NCI-H226 (cell line): Measurements from ENCODE around the gene LUC7L2.
A peak's percentile ranks its signal among the peaks of the same experiment; 100 is the strongest.
"Not testable (repeated sequence)": the region's sequence is repeated elsewhere in the genome, so short reads cannot be mapped to it uniquely, and the experiment has no call there.

Experiments used
- DNase-seq: peaks from one replicate; pipeline ENCODE4 v3.0.0-alpha.2; 2015

Gene LUC7L2

DNA sequence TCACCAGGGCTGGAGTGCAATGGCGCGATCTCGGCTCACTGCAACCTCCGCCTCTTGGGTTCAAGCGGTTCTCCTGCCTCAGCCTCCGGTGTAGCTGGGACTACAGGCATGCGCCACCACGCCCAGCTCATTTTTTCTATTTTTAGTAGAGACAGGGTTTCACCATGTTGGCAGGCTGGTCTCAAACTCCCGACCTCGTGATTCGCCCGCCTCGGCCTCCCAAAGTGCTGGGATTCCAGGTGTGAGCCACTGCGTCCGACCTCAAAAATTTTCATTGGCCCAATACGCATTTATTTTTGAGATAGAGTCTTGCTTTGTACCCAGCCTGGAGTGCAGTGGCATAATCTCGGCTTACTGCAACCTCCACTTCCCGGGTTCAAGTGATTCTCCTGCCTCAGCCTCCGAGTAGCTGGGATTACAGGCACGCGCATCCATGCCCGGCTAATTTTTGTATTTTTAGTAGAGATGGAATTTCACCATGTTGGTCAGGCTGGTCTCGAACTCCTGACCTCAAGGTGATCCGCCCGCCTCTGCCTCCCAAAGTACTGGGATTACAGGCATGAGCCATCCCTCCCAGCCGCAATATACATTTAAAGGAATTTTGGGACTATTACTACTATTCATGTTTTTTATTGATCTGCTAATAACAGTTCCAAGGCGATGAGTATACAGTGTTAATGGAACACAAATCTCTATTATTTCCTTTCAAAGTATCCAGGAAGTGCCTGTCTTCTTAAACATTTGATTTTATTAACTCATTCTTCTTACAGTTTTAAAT is 1.8 kb upstream of the LUC7L2 start:
- DNase-seq: not testable (repeated sequence)

- DNase-seq: no peak
Observed at GRCh38 chr7:139358541-139359365, 941 bp upstream of the LUC7L2 start.

GRCh38 chr7:139360210-139360947 is 685 bp downstream of the LUC7L2 start:
- peak; percentile 93 for DNase-seq

DNA sequence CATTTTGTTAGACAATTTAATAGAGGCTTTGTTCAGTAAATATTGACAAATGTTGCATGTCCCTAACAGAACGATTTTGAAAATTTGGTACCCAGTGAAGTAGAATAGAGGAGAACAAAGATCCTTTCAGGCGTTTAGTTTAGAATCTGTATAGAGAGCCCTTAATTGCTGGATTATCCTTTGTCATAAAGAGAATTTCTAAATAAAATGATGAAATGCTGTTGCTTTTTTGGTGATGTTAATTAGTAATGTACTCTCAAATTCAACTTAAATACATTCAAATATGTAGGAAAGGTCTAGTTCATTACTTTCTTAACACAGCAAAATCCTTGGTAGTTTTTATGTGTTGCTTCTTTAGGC is 1.2 kb downstream of the LUC7L2 start:
- DNase-seq: no peak

GRCh38 chr7:139361523-139361922 is 1.8 kb downstream of the LUC7L2 start:
- no peak for DNase-seq

DNA sequence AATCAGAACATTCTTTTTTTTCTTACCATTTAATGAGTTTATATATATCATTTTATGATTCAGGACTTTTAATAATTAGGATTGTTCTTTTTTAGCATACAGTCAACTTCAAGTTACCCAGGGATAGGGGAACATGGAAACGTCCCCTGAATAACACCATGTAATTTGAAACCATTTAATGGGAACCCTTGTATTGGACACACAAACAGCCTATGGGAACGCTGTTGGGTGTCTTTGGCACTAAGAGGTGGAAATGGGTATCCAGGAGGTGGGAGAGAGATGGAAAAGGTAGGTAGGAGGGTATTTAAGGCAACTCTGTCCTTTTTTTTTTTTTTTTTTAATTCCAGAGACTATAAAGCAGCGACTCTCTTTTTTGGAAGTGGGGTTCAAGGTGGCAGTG is 2.6 kb downstream of the LUC7L2 start:
- no peak for DNase-seq

DNA sequence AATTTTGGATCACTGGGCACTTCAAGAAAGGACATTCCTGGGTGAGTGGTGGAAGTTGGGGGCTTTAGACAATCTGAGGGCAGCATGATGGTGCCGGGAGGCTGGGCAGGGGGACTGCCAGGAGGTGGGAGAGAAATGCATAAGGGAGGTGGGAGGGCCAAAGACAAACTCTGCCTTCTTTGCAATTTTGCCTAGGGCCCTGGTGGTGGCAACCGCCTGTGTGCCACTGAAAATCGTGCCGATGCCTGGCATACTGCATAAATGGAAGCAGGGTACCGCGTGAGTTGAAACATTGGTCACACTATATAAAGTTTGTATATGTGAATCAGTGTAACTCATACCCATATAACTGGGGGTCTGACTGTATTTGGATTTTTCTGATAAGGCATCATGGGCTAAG is 3.3 kb downstream of the LUC7L2 start:
- DNase-seq: no peak

- DNase-seq: no peak
Observed at GRCh38 chr7:139365336-139365735, 5.6 kb downstream of the LUC7L2 start.

GRCh38 chr7:139366400-139366799 is 6.7 kb downstream of the LUC7L2 start:
- DNase-seq: no peak

- no peak for DNase-seq
Observed at GRCh38 chr7:139367438-139368155, 7.9 kb downstream of the LUC7L2 start.

DNA sequence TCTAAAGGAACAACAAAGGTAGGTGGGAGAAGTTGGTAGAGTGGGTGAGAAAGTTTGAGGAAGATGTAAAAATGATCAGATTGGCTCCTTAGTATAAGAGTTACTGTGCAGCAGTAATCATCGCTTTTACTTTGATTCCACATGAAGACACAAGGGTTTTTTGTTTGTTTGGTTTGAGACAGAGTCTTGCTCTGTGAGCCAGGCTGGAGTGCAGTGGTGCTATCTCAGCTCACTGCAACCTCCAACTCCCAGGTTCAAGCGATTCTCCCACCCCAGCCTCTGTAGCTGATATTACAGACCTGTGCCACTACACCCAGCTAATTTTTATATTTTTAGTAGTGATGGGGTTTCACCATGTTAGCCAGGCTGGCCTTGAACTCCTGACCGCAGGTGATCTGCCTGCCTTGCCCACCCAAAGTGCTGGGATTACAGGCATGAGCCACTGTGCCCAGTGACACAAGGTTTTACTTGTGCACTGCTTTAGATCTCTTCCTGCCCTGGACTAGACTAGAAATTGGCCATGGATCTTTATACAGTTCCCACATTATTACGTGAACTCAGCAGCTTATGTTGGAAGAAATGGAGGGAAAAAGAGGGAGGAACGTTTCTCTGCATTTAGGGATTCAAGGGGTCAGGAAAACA is 10.7 kb downstream of the LUC7L2 start:
- DNase-seq: no peak

DNA sequence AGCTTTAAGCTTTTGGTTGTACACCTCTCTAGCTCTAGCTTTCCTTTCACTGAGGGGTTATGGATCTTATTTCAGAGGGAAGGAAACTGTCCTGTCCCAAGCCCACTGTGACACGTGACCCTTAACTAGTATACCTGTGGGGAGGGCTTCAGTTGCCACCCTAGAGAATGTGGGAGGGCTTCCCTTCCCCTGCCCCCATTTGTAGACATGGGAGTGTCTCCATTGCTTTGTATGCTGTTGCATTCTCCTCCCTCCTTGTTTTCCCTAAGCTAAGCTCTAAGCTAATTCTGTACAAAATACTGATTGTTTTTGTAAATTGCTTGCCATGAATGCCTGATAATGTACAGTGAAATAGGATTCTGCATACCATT is 11.2 kb downstream of the LUC7L2 start:
- DNase-seq: no peak

GRCh38 chr7:139374246-139374645 is 14.6 kb downstream of the LUC7L2 start:
- DNase-seq: no peak

DNA sequence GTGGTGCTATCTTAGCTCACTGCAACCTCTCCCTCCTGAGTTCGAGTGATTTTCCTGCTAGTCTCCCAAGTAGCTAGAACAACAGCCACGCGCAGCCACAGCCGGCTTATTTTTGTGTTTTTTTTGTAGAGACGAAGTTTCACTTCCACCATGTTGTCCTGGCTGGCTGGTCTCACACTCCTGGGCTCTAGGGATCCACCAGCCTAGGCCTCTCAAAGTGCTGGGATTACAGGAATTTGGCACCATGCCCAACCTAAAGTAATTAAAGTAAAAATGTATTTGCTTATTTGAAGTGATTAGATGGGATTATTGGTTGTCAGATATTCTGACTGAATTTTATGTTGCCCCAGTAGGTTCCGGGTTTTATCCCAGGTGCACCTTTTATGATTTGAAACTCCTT is 22.7 kb downstream of the LUC7L2 start:
- no peak for DNase-seq

GRCh38 chr7:139384611-139385010 is 24.9 kb downstream of the LUC7L2 start:
- DNase-seq: no peak

DNA sequence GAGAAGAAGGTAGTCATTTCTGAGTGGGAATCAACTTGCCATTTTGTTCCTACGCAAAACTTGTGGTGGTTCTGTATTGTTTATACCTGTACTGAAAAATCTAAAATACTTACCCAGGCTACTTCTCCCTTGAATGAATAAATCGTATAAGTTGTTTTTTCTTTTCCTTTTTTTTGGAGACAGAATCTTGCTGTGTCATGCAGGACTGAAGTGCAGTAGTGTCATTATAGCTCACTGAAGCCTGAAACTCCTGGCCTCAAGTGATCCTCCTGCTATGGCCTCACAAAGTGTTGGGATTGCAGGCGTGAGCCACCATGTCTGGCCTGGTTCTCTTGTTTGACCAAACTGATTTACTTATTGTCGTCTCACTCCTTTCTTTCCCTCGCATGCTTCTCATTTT is 27.9 kb downstream of the LUC7L2 start:
- DNase-seq: no peak

DNA sequence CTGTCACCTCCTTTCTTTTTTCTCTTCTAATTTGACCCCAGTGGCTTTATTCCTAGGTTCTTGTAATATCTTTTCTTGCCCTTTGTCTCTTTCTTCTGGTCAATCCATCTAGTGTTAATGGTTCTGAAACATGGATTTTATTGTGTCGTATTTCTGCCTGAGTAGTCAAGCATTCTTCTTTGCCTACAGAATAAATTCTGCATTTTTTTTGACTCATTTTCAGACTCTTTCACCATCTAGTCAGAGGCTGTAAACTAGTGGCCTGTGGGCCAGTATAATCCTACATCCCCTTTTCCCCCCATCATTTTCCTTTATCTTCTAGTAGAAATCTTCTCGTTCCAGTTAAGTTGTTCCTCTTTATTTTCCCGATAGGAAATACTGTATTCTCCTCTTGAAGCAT is 29.4 kb downstream of the LUC7L2 start:
- DNase-seq: no peak

- no peak for DNase-seq
Observed at GRCh38 chr7:139389774-139390173, 30.1 kb downstream of the LUC7L2 start.

DNA sequence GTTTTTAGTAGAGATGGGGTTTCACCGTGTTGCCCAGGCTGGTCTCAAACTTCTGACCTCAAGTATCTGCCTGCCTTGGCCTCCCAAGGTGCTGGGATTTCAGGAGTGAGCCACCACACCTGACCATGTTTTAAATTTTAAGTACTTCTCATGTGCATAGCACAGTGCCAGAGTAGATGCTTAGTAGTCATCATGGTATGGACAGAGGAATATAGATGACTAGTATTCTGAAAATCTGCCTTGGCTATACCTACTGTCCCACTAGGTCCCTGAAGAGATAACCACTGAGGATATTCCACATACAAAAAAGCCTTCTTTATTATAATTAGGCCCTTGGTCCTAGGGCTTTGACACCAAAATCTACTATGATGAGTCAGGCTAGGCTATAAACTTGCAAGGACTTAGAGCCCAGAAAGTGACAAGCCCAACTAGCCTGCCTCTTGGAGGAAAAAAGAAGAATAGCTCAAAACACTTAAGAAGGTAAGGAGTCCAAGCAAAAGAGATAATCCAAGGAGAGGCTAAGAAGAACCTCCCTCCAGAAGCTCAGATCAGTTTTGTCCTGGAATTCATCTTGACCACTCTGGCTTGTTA is 34.0 kb downstream of the LUC7L2 start:
- no peak for DNase-seq

- no peak for DNase-seq
Observed at GRCh38 chr7:139394540-139394939, 34.8 kb downstream of the LUC7L2 start.

DNA sequence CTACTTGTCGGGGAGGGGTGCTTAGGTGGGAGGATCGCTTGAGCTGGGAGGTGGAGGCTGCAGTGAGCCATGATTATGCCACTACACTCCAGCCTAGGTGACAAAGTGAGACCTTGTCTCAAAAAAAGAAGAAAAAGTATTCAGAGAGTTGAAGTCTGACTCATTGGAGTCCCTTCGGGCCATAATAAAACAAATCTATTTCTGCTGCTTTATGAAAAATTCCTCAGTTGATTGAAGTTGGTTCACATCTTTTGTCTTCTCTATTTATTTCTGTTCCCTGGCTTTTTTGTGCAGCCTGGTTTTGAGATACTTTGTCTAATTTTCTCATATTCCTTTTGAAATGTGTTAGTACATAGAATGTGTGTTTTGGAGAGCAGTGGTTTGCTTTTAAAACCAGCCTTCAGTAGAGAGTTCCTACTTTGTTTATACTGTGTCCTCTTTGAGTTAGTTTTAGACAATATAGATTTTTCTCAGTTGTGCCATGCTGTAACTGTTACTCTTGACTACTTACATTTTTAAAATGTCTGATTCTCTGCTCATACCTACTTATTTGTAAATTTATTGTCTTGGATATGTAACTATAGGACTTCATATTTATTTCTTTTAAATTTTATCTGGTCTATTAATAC is 36.7 kb downstream of the LUC7L2 start:
- DNase-seq: no peak

DNA sequence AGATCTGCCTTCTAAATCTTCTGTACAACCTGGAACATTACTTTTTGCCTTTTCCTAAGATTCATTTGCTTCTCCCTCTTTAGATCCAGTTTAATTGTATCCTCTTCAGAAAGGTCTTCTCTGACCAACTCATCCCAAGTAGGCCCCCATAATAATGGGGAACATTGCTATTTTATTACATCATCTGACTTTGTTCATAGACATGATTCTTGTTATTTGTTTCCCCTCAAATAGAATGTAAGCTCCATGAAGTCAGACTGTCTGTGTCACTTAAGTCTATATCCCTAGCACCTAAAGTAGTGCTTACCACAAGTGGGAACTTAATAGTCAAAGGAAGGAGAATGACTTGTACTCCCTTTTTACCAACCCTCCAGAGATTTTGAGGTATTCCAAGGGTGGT is 37.5 kb downstream of the LUC7L2 start:
- DNase-seq: no peak
